DND-41 (cell line): ENCODE measurements around the gene R3HDM4.

Experiments
- ATAC-seq: fragments of 200-7000 bp; cut with Tn5 transposase; 3 replicates; pipeline ENCODE4 v1.9.1; 2021; ENCODE audit warnings: low read depth; ENCODE audit not compliant: insufficient read depth
- DNase-seq: peaks from one replicate; pipeline ENCODE4 v3.0.0-alpha.2; 2020
- H2AFZ ChIP-seq: 2 replicates; pipeline ENCODE4 v1.6.0; 2012; ENCODE audit warnings: low read depth, low read length
- H3K27ac ChIP-seq: 2 replicates; pipeline ENCODE4 v1.5.1; 2012; ENCODE audit warnings: low read length, inconsistent platforms
- H3K27me3 ChIP-seq: fragments of 200-600 bp; sonication (generic); 2 replicates; pipeline ENCODE4 v1.6.0; 2012; ENCODE audit warnings: low read length, mild to moderate bottlenecking, inconsistent platforms; ENCODE audit not compliant: insufficient read depth, poor library complexity
- H3K36me3 ChIP-seq: 2 replicates; pipeline ENCODE4 v1.5.1; 2012; ENCODE audit warnings: low read length, inconsistent platforms; ENCODE audit not compliant: insufficient read depth
- H3K4me1 ChIP-seq: 2 replicates; pipeline ENCODE4 v1.5.1; 2012; ENCODE audit warnings: mild to moderate bottlenecking, low read length; ENCODE audit not compliant: insufficient read depth
- H3K4me2 ChIP-seq: 2 replicates; pipeline ENCODE4 v1.6.0; 2012; ENCODE audit warnings: mild to moderate bottlenecking, moderate library complexity, low read length, inconsistent platforms; ENCODE audit not compliant: insufficient read depth
- H3K4me3 ChIP-seq, 2 experiments: fragments of 200-600 bp in 1 of 2; shearing (Covaris generic) in 1 of 2; 2 replicates each; pipeline ENCODE4 v1.5.1; 2012 to 2016; ENCODE audit warnings: inconsistent platforms in 2 of 2, low read length in 2 of 2, mild to moderate bottlenecking in 2 of 2, low read depth in 1 of 2, moderate library complexity in 1 of 2
- H3K79me2 ChIP-seq: 2 replicates; pipeline ENCODE4 v1.6.0; 2012; ENCODE audit warnings: low read length, inconsistent platforms; ENCODE audit not compliant: insufficient read depth
- H3K9ac ChIP-seq: 2 replicates; pipeline ENCODE4 v1.6.0; 2012; ENCODE audit warnings: low read depth, mild to moderate bottlenecking, inconsistent platforms, low read length, moderate library complexity
- H3K9me3 ChIP-seq: 2 replicates; pipeline ENCODE4 v1.5.1; 2012; ENCODE audit warnings: low read length, moderate library complexity, mild to moderate bottlenecking, inconsistent platforms; ENCODE audit not compliant: insufficient read depth, severe bottlenecking
- H4K20me1 ChIP-seq: 2 replicates; pipeline ENCODE4 v1.6.0; 2012; ENCODE audit warnings: low read length; ENCODE audit not compliant: insufficient read depth
- CTCF ChIP-seq: IDR thresholded peaks from 2 replicates; pipeline ENCODE4 v1.5.1; 2012; ENCODE audit warnings: borderline replicate concordance, low read length, moderate library complexity, mild to moderate bottlenecking; ENCODE audit not compliant: poor library complexity, severe bottlenecking; ENCODE audit errors: extremely low read depth
- EZH2 ChIP-seq: IDR thresholded peaks from 3 replicates; pipeline ENCODE4 v1.6.1; 2012; ENCODE audit warnings: borderline replicate concordance, low read depth, mild to moderate bottlenecking, moderate library complexity, low read length, inconsistent platforms; ENCODE audit not compliant: severe bottlenecking

R3HDM4 gene

GRCh38 chr19:953445-954271 is 40.6 kb upstream of the R3HDM4 start:
- H3K36me3 ChIP-seq = no peaks in the 10 kb centered on the region; the same call in 1 of the 2 replicates
- H3K9me3 ChIP-seq = no peaks in the 10 kb centered on the region
- ATAC-seq = no peak
- TF ChIP-seq CTCF = no peak
- no peak for TF ChIP-seq EZH2
- no peak overlapping the region for H3K9ac ChIP-seq
- H3K27ac ChIP-seq = no peak overlapping the region
- DNase-seq = no peak
- H3K4me3 ChIP-seq = no peak overlapping the region
- H3K79me2 ChIP-seq = peaks cover 46% of the 10 kb centered on the region
- no peaks in the 10 kb centered on the region for H3K27me3 ChIP-seq
- no peak overlapping the region for H3K4me2 ChIP-seq
- H4K20me1 ChIP-seq = peaks cover 38% of the 10 kb centered on the region
- H3K4me1 ChIP-seq = no peaks in the 10 kb centered on the region
- H2AFZ ChIP-seq = no peak overlapping the region

GRCh38 chr19:952680-953444 is 39.8 kb upstream of the R3HDM4 start:
- Histone ChIP-seq H3K9me3 (no peaks in the 10 kb centered on the region), H3K27ac (no peak overlapping the region), H3K27me3 (no peaks in the 10 kb centered on the region), H3K79me2 (peaks cover 48% of the 10 kb centered on the region), H3K4me3 (no peak overlapping the region), H3K4me1 (no peaks in the 10 kb centered on the region), H3K36me3 (peaks cover 4% of the 10 kb centered on the region; the same call in 1 of the 2 replicates), H3K9ac (no peak overlapping the region), H2AFZ (no peak overlapping the region), H4K20me1 (peaks cover 39% of the 10 kb centered on the region), H3K4me2 (no peak overlapping the region)
- TF ChIP-seq CTCF = no peak
- TF ChIP-seq EZH2 = no peak
- DNase-seq = no peak
- no peak for ATAC-seq

- no peak overlapping the region for H3K27ac ChIP-seq
- H3K79me2 ChIP-seq = peaks cover 54% of the 10 kb centered on the region
- no peak overlapping the region for H2AFZ ChIP-seq
- no peak overlapping the region for H3K9ac ChIP-seq
- H4K20me1 ChIP-seq = peaks cover 42% of the 10 kb centered on the region
- H3K27me3 ChIP-seq = no peaks in the 10 kb centered on the region
- DNase-seq = no peak
- H3K36me3 ChIP-seq = peaks cover 11% of the 10 kb centered on the region; the same call in 1 of the 2 replicates
- H3K4me3 ChIP-seq = no peak overlapping the region
- no peaks in the 10 kb centered on the region for H3K9me3 ChIP-seq
- no peak overlapping the region for H3K4me2 ChIP-seq
- TF ChIP-seq CTCF (no peak), EZH2 (no peak)
- no peaks in the 10 kb centered on the region for H3K4me1 ChIP-seq
- no peak for ATAC-seq
These were observed 39.1 kb upstream of the R3HDM4 start for GRCh38 chr19:952049-952679.
